GM12892 (cell line): ENCODE data around the gene PPP1R15B.

Source experiments
- POLR2A ChIP-seq: IDR thresholded peaks from 2 replicates; pipeline ENCODE4 v1.6.1; 2011; ENCODE audit warnings: low read depth, low read length, control low read depth
- POLR2AphosphoS5 ChIP-seq: IDR thresholded peaks from 2 replicates; pipeline ENCODE4 v1.6.1; 2011; ENCODE audit warnings: low read depth, low read length, control low read depth

GRCh38 chr1:204367956-204368355 lies 43.7 kb downstream of the PPP1R15B start:
- TF ChIP-seq POLR2A (no peak), POLR2AphosphoS5 (no peak)
